Measurements from ENCODE around the gene ATG4D.

GRCh38 chr19:10544242-10544752 lies 593 bp downstream of the ATG4D start:
- TF ChIP-seq, protein P1, sequence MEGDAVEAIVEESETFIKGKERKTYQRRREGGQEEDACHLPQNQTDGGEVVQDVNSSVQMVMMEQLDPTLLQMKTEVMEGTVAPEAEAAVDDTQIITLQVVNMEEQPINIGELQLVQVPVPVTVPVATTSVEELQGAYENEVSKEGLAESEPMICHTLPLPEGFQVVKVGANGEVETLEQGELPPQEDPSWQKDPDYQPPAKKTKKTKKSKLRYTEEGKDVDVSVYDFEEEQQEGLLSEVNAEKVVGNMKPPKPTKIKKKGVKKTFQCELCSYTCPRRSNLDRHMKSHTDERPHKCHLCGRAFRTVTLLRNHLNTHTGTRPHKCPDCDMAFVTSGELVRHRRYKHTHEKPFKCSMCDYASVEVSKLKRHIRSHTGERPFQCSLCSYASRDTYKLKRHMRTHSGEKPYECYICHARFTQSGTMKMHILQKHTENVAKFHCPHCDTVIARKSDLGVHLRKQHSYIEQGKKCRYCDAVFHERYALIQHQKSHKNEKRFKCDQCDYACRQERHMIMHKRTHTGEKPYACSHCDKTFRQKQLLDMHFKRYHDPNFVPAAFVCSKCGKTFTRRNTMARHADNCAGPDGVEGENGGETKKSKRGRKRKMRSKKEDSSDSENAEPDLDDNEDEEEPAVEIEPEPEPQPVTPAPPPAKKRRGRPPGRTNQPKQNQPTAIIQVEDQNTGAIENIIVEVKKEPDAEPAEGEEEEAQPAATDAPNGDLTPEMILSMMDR (IDR thresholded peaks at IDR 0.05; ENCODE audit: insufficient read depth, low read length, poor library complexity, severe bottlenecking): no peak
- no peak for TF ChIP-seq EZH2phosphoT487 (conservative IDR thresholded peaks at IDR 0.05; ENCODE audit: low read length)
